HEK293T (cell line): ENCODE measurements around the gene LGALSL.

Experiments
- CTCF ChIA-PET: fragments of 350-600 bp; formaldehyde crosslinking; extraction: SDS; loops from one replicate; lab custom pipeline; 2021; ENCODE audit warnings: antibody characterized with exemption, inconsistent platforms; lab: Yijun Ruan, JAX
- POLR2A ChIA-PET: fragments of 350-600 bp; formaldehyde crosslinking; extraction: SDS; loops from one replicate; lab custom pipeline; 2020; ENCODE audit warnings: antibody characterized with exemption, inconsistent platforms; lab: Yijun Ruan, JAX
- DNase-seq: peaks from one replicate; pipeline ENCODE4 v3.0.0; 2012; ENCODE audit warnings: mixed read lengths; ENCODE audit errors: extremely low spot score
- ARNT ChIP-seq: fragments of 450-650 bp; IDR thresholded peaks from 2 replicates; pipeline ENCODE4 v1.6.1; 2017; ENCODE audit warnings: mild to moderate bottlenecking
- FOXK2 ChIP-seq: fragments of 450-650 bp; IDR thresholded peaks from 2 replicates; pipeline ENCODE4 v1.6.1; 2016; ENCODE audit warnings: mild to moderate bottlenecking
- L3MBTL2 ChIP-seq: fragments of 450-650 bp; conservative IDR thresholded peaks from 2 replicates; pipeline ENCODE4 v1.6.1; 2016; ENCODE audit warnings: mild to moderate bottlenecking
- LEF1 ChIP-seq: fragments of 450-650 bp; IDR thresholded peaks from 2 replicates; pipeline ENCODE4 v1.6.1; 2017; ENCODE audit warnings: mild to moderate bottlenecking, borderline replicate concordance
- SP1 ChIP-seq: fragments of 450-650 bp; IDR thresholded peaks from 2 replicates; pipeline ENCODE4 v1.6.1; 2017
- TARDBP ChIP-seq: fragments of 450-650 bp; IDR thresholded peaks from 2 replicates; pipeline ENCODE4 v1.6.1; 2016
- ZNF384 ChIP-seq: fragments of 450-650 bp; IDR thresholded peaks from 2 replicates; pipeline ENCODE4 v1.6.1; 2016

Gene LGALSL

DNA sequence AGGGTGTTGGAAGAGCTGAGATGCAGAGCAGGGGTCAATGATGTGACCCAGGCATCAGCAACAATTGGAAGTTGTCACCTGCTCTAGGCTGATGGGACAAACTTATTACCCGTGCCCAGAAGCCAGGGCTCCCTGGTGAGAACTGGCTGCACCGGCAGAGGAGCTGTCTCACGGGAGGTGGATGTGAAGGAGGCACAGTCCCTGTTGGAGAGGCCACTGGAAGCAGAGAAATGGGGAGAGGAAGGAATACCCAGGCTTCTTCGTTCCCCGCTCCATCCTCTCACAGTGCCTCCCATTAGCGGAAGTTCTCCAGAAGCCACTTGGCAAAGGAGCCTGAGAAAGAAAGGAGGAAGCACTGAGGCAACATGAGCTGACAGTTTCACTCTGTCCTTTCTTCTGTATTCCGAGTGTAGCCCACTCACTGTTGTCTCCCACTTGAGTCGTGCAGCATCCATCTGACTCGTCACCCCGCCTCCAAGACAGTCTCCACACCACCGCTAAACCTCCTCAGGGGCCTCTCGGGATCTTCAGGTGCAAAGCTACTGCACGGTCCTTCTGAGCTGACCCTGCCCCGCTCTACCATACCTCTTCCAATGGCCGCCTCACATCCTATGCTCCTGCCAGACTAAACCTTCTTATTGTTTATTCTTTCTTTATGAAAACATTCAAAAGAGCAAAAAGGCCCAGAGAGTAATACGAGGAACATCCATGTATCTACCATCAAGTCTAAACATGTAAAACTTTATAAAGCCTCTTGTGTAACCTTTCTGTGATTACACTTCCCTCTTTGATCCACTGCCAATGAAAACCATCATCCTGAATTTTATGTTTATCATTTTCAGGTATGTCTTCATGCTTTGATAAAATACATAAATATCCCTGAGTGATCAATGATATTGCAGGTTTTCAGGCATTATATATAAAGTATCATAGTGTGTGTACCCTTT, 51.1 kb downstream of the LGALSL start:
- ChIA-PET POLR2A (interaction anchor here (1.1 kb wide), 1 partner anchor 19 kb away, joined by 3 read pairs; the partner anchor contains the start of gene AFTPH), CTCF (interaction anchor here (0.8 to 0.9 kb wide), 2 partner anchors 9 to 11 kb away, joined by 3 to 5 read pairs; no protein-coding TSS in a partner anchor)
- TF ChIP-seq FOXK2 = no peak
- TF ChIP-seq ARNT = no peak
- no peak for TF ChIP-seq ZNF384
- no peak for TF ChIP-seq L3MBTL2
- no peak for TF ChIP-seq SP1
- TF ChIP-seq TARDBP = no peak
- TF ChIP-seq LEF1 = no peak
- DNase-seq = no peak

- no peak for DNase-seq
- POLR2A ChIA-PET = no interaction called here
- CTCF ChIA-PET = no interaction called here
- no peak for TF ChIP-seq ARNT
These were observed 52.7 kb downstream of the LGALSL start for GRCh38 chr2:64506686-64507085.
